Skin epidermis (tissue), 12 donors: ENCODE data around the gene MTRR.

ENCODE experiments used
- H3K27ac ChIP-seq, 21 experiments: fragments of 200-600 bp; sonication (generic) in 11 of 21; one replicate each; pipeline ENCODE4 v1.5.0; 2020; ENCODE audit warnings: mild to moderate bottlenecking in 3 of 21, inconsistent platforms in 2 of 21, moderate library complexity in 2 of 21
- H3K4me3 ChIP-seq, 7 experiments: fragments of 200-600 bp; sonication (generic) in 2 of 7; one replicate each; pipeline ENCODE4 v1.5.0; 2020; ENCODE audit warnings: inconsistent platforms in 2 of 7, mild to moderate bottlenecking in 2 of 7, moderate library complexity in 1 of 7

The MTRR gene

GRCh38 chr5:7852988-7853387, 16.0 kb upstream of the MTRR start:
- Histone ChIP-seq H3K4me3 (no peak overlapping the region), H3K27ac (no peak overlapping the region)

GRCh38 chr5:7855611-7856010, 13.3 kb upstream of the MTRR start:
- H3K4me3 ChIP-seq = no peak overlapping the region

GRCh38 chr5:7856855-7857254, 12.1 kb upstream of the MTRR start:
- Histone ChIP-seq H3K27ac (no peak overlapping the region), H3K4me3 (no peak overlapping the region)

More at GRCh38 chr5:7855611-7856010, 13.3 kb upstream of the MTRR start:
- no peak overlapping the region for H3K27ac ChIP-seq

GRCh38 chr5:7857361-7857760, 11.6 kb upstream of the MTRR start:
- Histone ChIP-seq H3K27ac (no peak overlapping the region), H3K4me3 (no peak overlapping the region)

- Histone ChIP-seq H3K27ac (peak overlapping the region in 1 of 21 experiments; percentile 4), H3K4me3 (no peak overlapping the region)
Measured at GRCh38 chr5:7857926-7858632, 10.9 kb upstream of the MTRR start.

- H3K4me3 ChIP-seq = no peak overlapping the region
- no peak overlapping the region for H3K27ac ChIP-seq
Measured at GRCh38 chr5:7866196-7866595, 2.8 kb upstream of the MTRR start.

- Histone ChIP-seq H3K4me3 (no peak overlapping the region), H3K27ac (no peak overlapping the region)
Measured at GRCh38 chr5:7867260-7867659, 1.7 kb upstream of the MTRR start.

- Histone ChIP-seq H3K4me3 (peak overlapping the region; percentile 96 to 100 (median 99)), H3K27ac (peak overlapping the region; percentile 41 to 97 (median 91))
Measured at GRCh38 chr5:7868427-7868772, 548 bp upstream of the MTRR start.

- H3K27ac ChIP-seq = peak overlapping the region; percentile 55 to 97 (median 91)
- peak overlapping the region; percentile 96 to 100 (median 99) for H3K4me3 ChIP-seq
Measured at GRCh38 chr5:7869474-7870136, 657 bp downstream of the MTRR start.

- H3K27ac ChIP-seq = no peak overlapping the region
- no peak overlapping the region for H3K4me3 ChIP-seq
Measured at GRCh38 chr5:7871653-7872052, 2.7 kb downstream of the MTRR start.

GRCh38 chr5:7872517-7873130, 3.7 kb downstream of the MTRR start:
- Histone ChIP-seq H3K4me3 (no peak overlapping the region), H3K27ac (peak overlapping the region in 4 of 21 experiments; percentile 1 to 60 (median 38))

- no peak overlapping the region for H3K4me3 ChIP-seq
Measured at GRCh38 chr5:7873216-7873615, 4.3 kb downstream of the MTRR start.

GRCh38 chr5:7874639-7875038, 5.7 kb downstream of the MTRR start:
- H3K4me3 ChIP-seq = no peak overlapping the region
- no peak overlapping the region for H3K27ac ChIP-seq

More at GRCh38 chr5:7873216-7873615, 4.3 kb downstream of the MTRR start:
- H3K27ac ChIP-seq = peak overlapping the region in 5 of 21 experiments; percentile 1 to 60 (median 24)

- H3K4me3 ChIP-seq = no peak overlapping the region
- H3K27ac ChIP-seq = no peak overlapping the region
Measured at GRCh38 chr5:7875151-7875550, 6.2 kb downstream of the MTRR start.

GRCh38 chr5:7876867-7877266, 7.9 kb downstream of the MTRR start:
- no peak overlapping the region for H3K27ac ChIP-seq
- H3K4me3 ChIP-seq = no peak overlapping the region

GRCh38 chr5:7877851-7878250, 8.9 kb downstream of the MTRR start:
- H3K27ac ChIP-seq = peak overlapping the region in 4 of 21 experiments; percentile 16 to 46 (median 30)
- no peak overlapping the region for H3K4me3 ChIP-seq

GRCh38 chr5:7878381-7878873, 9.5 kb downstream of the MTRR start:
- H3K27ac ChIP-seq = peak overlapping the region in 2 of 21 experiments; percentile 16 to 20
- no peak overlapping the region for H3K4me3 ChIP-seq

GRCh38 chr5:7881091-7881490, 12.1 kb downstream of the MTRR start:
- Histone ChIP-seq H3K27ac (no peak overlapping the region), H3K4me3 (no peak overlapping the region)

- Histone ChIP-seq H3K4me3 (no peak overlapping the region), H3K27ac (no peak overlapping the region)
Measured at GRCh38 chr5:7881816-7882215, 12.9 kb downstream of the MTRR start.

- Histone ChIP-seq H3K27ac (no peak overlapping the region), H3K4me3 (no peak overlapping the region)
Measured at GRCh38 chr5:7882926-7883325, 14.0 kb downstream of the MTRR start.
